Mesothelial cell of epicardium (in vitro differentiated cells): Measurements from ENCODE around the gene PDHX. TPM values are rescaled to one million over a fixed set of nuclear protein-coding genes. Genes with fewer than 3 reads are reported as not detected.

Source experiments
- DNase-seq, 2 experiments: peaks; one replicate each; pipeline ENCODE4 v3.0.0; 2021; ENCODE audit warnings: low spot score in 2 of 2; ENCODE audit not compliant: unreplicated experiment in 2 of 2
- H3K27ac Mint-ChIP-seq: 2 replicates; pipeline ENCODE4 v1.8.0; 2021; ENCODE audit warnings: mixed read lengths
- H3K27me3 Mint-ChIP-seq: 2 replicates; pipeline ENCODE4 v1.8.0; 2021; ENCODE audit warnings: low read depth, mixed read lengths
- H3K36me3 Mint-ChIP-seq: 2 replicates; pipeline ENCODE4 v1.8.0; 2021; ENCODE audit warnings: mixed read lengths
- H3K4me1 Mint-ChIP-seq: 2 replicates; pipeline ENCODE4 v1.8.0; 2021; ENCODE audit warnings: mixed read lengths
- H3K4me3 Mint-ChIP-seq: 2 replicates; pipeline ENCODE4 v1.8.0; 2021; ENCODE audit warnings: mild to moderate bottlenecking, moderate library complexity, mixed read lengths
- H3K9me3 Mint-ChIP-seq: 2 replicates; pipeline ENCODE4 v1.8.0; 2021; ENCODE audit warnings: mixed read lengths
- total RNA-seq: library from RNA; stranded (reverse); gene quantifications from 3 replicates; pipeline ENCODE4 v1.2.1, GENCODE V29; 2021
- TF ChIP-seq, protein P1 (sequence below): fragments of 200-600 bp; sonication (generic); IDR thresholded peaks from one replicate; pipeline ENCODE4 v1.5.0; 2021; ENCODE audit warnings: antibody characterized with exemption; ENCODE audit not compliant: unreplicated experiment

The PDHX gene
- total RNA-seq, 1 donor from 2014 or later: 43.0 TPM

- H3K4me3 Mint-ChIP-seq: no peak overlapping the region
- TF ChIP-seq, protein P1, sequence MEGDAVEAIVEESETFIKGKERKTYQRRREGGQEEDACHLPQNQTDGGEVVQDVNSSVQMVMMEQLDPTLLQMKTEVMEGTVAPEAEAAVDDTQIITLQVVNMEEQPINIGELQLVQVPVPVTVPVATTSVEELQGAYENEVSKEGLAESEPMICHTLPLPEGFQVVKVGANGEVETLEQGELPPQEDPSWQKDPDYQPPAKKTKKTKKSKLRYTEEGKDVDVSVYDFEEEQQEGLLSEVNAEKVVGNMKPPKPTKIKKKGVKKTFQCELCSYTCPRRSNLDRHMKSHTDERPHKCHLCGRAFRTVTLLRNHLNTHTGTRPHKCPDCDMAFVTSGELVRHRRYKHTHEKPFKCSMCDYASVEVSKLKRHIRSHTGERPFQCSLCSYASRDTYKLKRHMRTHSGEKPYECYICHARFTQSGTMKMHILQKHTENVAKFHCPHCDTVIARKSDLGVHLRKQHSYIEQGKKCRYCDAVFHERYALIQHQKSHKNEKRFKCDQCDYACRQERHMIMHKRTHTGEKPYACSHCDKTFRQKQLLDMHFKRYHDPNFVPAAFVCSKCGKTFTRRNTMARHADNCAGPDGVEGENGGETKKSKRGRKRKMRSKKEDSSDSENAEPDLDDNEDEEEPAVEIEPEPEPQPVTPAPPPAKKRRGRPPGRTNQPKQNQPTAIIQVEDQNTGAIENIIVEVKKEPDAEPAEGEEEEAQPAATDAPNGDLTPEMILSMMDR: no peak
Observed at GRCh38 chr11:35011389-35011788, 95.0 kb downstream of the PDHX start.

GRCh38 chr11:35011944-35012343 lies 95.5 kb downstream of the PDHX start:
- Mint-ChIP-seq H3K9me3 (no peaks in the 10 kb centered on the region), H3K27me3 (no peaks in the 10 kb centered on the region), H3K4me1 (no peaks in the 10 kb centered on the region), H3K36me3 (no peaks in the 10 kb centered on the region), H3K27ac (no peak overlapping the region), H3K4me3 (no peak overlapping the region)
- TF ChIP-seq, protein P1: no peak
- DNase-seq: no peak

More at GRCh38 chr11:35011389-35011788, 95.0 kb downstream of the PDHX start:
- Mint-ChIP-seq H3K27me3 (no peaks in the 10 kb centered on the region), H3K4me1 (no peaks in the 10 kb centered on the region), H3K36me3 (no peaks in the 10 kb centered on the region), H3K27ac (no peak overlapping the region), H3K9me3 (no peaks in the 10 kb centered on the region)
- DNase-seq: no peak

- Mint-ChIP-seq H3K27me3 (no peaks in the 10 kb centered on the region), H3K9me3 (no peaks in the 10 kb centered on the region), H3K4me1 (no peaks in the 10 kb centered on the region), H3K36me3 (no peaks in the 10 kb centered on the region), H3K27ac (no peak overlapping the region), H3K4me3 (no peak overlapping the region)
- TF ChIP-seq, protein P1: no peak
- DNase-seq: no peak
Observed at GRCh38 chr11:35012467-35013191, 96.2 kb downstream of the PDHX start.

GRCh38 chr11:35013514-35014233 lies 97.3 kb downstream of the PDHX start:
- H3K36me3 Mint-ChIP-seq: no peaks in the 10 kb centered on the region
- H3K27me3 Mint-ChIP-seq: no peaks in the 10 kb centered on the region
- H3K27ac Mint-ChIP-seq: no peak overlapping the region
- TF ChIP-seq, protein P1: no peak
- no peaks in the 10 kb centered on the region for H3K9me3 Mint-ChIP-seq
- no peak overlapping the region for H3K4me3 Mint-ChIP-seq
- no peak for DNase-seq
- no peaks in the 10 kb centered on the region for H3K4me1 Mint-ChIP-seq

DNA sequence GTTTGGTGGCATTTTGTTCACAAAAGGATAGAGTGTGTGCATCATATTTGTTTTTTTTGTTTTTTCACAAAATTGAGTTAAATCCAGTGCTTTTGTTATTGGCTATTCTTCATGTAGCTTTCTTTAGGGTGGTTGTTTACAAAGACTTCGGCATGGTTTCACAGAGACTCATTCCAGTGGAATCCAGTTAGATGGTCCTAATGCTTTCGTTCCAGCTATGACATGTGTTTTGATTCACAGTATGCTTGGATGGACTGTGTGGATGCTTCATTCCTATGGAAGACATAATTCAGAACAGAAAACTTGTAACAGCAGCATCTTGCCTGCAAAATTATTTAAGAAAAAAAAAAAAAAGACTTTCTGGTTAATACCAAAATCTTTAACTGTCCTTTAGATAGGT lies 97.9 kb downstream of the PDHX start:
- TF ChIP-seq, protein P1: no peak
- H3K4me1 Mint-ChIP-seq: no peaks in the 10 kb centered on the region
- DNase-seq: no peak
- H3K27ac Mint-ChIP-seq: no peak overlapping the region
- H3K36me3 Mint-ChIP-seq: no peaks in the 10 kb centered on the region
- H3K27me3 Mint-ChIP-seq: no peaks in the 10 kb centered on the region
- no peaks in the 10 kb centered on the region for H3K9me3 Mint-ChIP-seq
- no peak overlapping the region for H3K4me3 Mint-ChIP-seq
